GM19452 (cell line): ENCODE results near the gene ZSWIM8.
"Not testable (repeated sequence)": the region's sequence is repeated elsewhere in the genome, so short reads cannot be mapped to it uniquely, and the experiment has no call there.

ENCODE experiments used
- ATAC-seq: cut with Tn5 transposase; IDR thresholded peaks from one replicate; pipeline ENCODE4 v1.9.1; 2021; ENCODE audit not compliant: unreplicated experiment

The ZSWIM8 gene

DNA sequence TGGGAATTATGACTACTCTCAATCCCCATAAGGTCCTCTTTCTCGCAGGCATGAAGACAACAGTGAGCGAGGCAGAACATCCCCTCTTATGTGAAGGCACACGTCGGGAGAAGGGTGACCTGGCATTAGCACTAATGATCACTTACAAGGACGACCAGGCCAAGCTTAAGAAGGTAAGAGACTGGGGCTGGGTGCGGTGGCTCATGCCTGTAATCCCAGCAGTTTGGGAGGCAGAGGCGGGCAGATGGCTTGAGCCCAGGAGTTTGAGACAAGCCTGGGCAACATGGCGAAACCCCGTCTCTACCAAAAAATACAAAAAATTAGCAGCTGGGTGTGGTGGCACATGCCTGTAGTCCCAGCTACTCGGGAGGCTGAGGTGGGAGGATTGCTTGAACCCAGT is 10.1 kb downstream of the ZSWIM8 start:
- ATAC-seq, result not testable (repeated sequence)

DNA sequence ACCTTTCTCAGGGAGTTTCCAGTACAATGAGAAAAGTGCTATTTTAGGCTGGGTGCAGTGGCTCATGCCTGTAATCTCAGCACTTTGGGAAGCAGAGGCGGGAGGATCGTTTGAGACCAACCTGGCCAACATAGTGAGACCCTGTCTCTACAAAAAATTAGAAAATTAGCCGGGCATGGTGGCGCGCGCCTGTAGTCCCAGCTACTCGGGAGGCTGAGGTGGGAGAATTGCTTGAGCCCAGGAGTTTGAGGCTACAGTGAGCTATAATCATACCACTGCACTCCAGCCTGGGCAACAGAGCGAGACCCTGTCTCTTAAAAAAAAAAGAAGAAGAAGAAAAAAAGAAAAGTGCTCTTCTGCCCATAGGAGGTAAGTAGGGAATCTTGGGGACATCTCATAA is 10.6 kb downstream of the ZSWIM8 start:
- ATAC-seq, result not testable (repeated sequence)

DNA sequence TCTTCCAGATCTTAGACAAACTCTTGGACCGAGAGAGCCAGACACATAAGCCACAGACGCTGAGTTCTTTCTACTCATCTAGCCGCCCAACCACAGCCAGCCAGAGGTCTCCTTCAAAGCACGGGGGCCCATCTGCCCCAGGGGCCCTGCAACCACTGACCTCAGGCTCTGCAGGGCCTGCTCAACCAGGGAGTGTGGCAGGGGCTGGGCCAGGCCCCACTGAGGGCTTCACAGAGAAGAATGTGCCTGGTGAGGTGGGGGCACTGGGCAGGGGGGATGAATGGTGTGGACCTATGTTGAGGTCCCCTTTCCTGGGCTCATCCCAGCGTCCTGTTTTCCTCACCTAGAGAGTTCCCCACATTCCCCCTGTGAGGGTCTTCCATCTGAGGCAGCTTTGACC is 11.4 kb downstream of the ZSWIM8 start:
- ATAC-seq, result no peak

DNA sequence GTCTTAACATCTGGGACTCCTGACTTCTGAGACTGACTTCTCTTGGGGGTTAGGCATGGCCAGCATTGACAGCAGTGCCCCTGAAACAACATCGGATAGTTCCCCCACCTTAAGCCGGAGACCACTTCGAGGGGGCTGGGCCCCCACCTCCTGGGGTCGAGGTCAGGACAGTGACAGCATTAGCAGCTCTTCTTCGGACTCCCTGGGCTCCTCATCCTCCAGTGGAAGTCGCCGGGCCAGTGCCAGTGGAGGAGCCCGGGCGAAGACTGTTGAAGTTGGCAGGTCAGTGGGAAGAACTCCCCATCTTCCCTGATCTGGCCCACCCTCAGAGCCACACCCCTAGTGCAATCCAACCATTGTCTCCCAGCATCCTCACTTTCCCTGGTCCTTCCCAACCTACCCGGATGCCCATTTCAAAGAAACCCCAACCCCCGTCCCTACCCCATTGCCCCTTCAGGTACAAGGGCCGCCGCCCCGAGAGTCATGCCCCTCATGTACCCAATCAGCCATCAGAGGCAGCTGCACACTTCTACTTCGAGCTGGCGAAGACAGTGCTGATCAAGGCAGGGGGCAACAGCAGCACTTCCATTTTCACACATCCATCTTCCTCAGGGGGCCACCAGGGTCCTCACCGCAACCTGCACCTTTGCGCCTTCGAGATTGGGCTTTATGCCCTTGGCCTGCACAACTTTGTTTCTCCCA is 12.1 kb downstream of the ZSWIM8 start:
- ATAC-seq, result no peak

DNA sequence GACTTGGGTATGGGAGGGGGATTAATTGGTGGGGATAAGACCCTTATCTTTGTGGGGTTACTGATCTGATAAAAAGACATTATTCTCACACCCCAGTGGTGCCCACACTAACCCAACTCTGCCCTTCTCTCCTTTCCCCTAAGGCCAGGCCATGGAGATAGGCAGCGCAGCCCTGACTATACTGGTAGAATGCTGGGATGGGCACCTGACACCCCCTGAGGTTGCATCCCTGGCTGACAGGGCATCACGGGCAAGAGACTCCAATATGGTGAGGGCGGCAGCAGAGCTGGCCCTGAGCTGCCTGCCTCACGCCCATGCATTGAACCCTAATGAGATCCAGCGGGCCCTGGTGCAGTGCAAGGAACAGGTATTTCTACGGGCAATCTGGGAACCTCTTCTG is 12.7 kb downstream of the ZSWIM8 start:
- no peak for ATAC-seq

DNA sequence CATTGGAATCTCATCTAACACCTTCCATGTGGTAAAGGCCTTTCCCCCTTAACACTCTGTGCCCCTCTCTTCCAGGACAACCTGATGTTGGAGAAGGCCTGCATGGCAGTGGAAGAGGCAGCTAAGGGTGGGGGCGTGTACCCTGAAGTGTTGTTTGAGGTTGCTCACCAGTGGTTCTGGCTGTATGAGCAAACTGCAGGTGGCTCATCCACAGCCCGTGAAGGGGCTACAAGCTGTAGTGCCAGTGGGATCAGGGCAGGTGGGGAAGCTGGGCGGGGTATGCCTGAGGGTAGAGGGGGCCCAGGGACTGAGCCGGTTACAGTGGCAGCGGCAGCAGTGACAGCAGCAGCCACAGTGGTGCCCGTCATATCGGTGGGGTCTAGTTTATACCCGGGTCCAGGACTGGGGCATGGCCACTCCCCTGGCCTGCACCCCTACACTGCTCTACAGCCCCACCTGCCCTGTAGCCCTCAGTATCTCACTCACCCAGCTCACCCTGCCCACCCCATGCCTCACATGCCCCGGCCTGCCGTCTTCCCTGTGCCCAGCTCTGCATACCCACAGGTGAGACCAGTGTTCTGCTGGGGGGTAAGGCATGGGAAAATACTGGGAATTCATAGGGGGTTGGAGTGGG is 13.6 kb downstream of the ZSWIM8 start:
- ATAC-seq, result no peak

DNA sequence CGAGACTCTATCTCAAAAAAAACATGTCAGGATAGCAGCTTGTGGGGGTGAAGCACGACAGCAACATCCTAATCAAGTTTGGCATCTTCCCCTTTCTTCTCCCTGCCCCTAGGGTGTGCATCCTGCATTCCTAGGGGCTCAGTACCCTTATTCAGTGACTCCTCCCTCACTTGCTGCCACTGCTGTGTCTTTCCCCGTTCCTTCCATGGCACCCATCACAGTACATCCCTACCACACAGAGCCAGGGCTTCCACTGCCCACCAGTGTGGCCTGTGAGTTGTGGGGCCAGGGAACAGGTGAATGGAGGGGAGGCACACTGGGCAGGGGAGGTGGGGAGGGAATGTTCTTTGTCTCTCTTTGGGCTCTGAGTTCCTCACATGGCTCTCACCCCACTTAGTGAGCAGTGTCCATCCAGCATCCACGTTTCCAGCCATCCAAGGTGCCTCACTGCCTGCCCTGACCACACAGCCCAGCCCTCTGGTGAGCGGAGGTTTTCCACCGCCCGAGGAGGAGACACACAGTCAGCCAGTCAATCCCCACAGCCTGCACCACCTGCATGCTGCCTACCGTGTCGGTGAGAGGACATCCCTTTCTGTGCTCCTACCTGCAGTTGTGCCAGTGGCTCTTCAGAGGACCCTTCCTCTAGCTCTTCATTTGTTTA is 14.6 kb downstream of the ZSWIM8 start:
- no peak for ATAC-seq

DNA sequence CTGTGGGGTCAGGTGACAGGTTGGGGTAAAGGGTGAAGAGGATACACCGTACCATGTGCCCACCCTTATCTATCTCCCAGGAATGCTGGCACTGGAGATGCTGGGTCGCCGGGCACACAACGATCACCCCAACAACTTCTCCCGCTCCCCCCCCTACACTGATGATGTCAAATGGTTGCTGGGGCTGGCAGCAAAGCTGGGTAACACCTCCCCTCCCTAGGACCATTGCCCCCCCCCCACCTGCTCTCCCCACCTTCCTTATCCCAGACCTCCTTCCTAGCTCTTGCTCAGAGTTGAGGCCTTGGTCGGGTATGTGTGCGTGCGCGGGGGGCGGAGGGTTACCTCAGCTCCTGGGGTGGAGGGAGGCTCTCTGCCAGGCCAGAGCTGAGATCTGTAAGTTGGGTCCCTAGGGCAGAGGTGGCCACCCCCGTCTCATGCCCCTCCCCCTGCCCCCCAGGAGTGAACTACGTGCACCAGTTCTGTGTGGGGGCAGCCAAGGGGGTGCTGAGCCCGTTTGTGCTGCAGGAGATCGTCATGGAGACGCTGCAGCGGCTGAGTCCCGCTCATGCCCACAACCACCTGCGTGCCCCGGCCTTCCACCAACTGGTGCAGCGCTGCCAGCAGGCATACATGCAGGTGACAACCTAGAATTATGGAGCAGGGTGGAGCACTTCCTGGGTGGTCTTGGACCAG is 15.3 kb downstream of the ZSWIM8 start:
- ATAC-seq, result no peak

DNA sequence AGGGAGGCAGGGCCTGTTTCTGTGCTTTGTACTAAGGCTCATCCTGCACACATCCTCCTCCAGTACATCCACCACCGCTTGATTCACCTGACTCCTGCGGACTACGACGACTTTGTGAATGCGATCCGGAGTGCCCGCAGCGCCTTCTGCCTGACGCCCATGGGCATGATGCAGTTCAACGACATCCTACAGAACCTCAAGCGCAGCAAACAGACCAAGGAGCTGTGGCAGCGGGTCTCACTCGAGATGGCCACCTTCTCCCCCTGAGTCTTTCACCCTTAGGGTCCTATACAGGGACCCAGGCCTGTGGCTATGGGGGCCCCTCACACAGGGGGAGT is 15.8 kb downstream of the ZSWIM8 start:
- ATAC-seq, result no peak

DNA sequence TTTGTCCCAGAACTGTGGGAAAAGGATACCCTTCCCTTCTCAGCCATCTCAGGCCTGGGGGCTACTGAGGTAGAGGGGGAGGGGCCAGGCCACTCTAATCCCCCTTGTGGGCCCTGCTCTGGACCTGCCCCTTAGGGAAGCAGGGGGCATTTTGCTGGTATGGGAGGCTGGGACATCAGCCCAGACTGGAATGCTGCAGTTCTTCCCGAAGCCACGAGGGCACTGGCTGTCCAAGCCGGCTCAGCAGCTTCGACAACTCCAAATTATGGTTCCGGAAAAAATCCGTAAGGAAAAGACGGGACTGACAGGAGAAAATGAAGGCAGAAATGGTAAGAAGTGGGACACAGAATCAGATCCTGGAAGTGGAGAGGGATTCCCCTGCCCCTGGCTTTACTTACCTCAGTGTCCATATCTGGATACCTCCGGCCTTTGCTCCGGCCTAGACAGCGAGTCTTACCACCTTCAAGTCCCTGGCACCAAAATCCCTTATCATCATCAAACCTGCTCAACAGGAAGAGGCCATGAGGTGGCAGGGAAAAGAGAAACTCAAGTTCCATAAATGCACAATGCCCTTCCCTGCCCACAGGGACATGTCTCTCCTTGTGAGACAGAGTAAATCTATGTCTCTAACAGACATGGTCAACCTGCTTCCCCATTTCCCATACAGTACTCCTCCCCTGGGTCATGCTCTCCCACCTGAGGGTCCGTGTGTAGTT is 17.0 kb downstream of the ZSWIM8 start:
- ATAC-seq, result no peak

DNA sequence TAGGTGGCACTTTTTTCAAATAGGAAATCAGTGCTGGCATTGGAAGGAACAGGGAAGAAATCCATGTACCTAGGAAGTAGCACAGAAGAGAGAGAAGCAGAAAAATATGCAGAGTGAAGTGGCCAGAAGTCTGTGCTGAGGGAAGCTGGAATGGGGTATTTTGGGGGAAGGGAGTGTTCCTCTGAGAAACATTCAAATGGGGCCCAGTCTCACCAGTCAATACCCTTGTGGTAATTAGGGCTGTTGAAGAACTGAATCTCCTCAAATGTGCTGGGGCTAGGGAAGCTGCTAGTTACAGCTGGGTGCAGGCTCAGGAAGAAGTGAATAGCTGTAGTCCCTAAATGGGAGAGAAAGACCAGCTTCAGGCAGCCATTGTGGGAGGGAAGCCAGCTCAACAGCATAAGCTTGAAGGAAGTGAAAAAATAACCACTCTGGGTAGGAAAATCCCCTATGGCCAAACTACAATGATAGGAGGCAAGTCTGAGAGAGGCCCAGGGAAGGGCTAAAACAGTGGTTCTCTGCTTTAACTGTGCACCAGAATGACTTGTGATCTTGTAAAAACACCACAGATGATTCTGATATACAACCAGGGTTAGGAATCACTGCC is 18.4 kb downstream of the ZSWIM8 start:
- no peak for ATAC-seq

DNA sequence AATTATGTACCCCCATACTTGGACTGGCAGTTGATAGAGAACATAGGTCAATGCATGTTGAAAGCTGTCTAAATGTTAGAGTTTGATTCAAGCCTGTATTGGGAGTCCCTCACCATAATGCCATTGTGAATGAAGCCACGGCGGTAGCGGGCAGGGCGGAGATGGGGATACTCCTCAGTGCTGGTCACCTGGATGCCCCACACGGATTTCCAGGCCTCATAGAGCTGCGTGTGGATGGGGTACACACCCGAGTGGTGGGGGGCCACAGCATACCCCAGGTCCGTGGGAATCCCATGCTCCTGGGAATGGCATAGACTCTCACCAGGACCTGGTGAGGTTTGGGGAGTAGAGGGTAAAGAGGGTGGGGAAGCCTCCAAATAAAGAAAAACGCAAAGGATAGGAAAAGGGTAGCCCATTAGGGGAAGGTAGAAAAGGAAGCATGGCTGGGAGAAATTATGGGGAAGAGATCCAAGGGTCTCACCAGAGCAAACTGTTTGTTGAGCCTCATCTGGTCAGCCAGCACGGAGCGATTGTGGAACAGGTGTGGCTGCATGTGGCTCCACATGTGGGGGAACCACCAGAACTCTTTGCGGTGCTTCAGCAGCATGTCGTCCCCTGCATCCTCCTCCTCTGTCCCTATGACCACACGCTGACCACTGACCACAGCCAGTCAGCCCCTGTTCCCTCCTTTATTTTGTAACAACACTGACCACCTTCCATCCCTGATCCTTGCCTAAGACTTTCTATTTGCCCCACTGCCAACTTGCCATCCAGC is 21.0 kb downstream of the ZSWIM8 start:
- no peak for ATAC-seq

DNA sequence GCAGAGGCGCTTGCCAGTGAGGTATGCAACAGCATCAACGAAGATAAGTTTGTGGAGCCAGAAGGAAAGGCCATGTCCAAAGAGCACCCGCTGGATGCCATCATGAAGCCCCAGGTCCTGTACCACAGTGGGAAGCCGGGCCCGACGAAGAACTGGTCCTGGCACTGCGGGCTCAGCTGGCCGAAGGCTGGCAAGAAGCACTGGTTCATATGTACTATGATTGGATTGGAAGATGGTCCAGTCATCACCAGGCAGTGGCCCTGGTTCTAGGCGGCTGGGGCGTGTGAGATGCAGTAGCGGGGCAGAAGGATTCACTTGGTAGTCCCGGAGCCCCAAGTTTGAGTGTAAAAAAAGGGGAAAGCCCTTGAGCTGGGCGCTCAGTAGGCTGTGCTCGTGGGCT is 22.1 kb downstream of the ZSWIM8 start:
- no peak for ATAC-seq

DNA sequence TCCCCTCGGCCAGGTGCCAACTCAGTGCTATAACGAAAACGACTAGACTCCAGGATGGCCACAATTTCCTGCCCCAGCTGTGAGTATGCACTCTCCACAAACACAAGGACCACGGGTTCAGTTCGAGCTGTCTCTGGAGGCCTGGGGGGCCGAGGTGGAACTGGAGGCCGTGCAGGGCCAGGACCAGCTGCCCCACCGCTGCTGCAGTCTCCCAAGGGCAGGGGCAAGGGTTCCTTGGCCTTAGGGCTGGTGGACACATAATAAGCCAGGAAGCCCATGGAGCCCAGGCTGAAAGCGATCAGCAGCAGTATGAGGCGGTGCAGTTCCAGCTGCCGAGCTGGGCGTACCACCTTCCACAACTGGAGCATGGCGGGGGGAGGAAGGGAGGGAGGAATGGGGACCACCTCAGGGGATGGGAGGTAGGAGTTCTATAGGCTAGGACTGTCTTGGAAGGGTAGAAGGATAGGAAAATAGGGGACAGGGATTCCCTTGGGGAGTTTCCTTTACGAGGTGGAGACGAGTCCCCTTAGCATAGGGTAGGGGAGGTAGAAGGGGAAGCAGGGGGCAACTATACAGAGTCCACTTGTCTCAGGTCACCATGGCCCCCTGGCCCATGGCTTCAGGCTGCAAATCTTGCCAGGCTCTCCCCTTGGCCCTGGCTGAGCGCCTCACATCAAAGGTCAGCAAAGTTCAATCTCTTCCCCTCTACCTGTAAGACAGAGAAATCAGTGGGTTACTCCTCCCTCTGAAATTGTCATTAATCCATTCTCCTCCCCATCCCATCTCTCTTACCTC is 22.8 kb downstream of the ZSWIM8 start:
- no peak for ATAC-seq

DNA sequence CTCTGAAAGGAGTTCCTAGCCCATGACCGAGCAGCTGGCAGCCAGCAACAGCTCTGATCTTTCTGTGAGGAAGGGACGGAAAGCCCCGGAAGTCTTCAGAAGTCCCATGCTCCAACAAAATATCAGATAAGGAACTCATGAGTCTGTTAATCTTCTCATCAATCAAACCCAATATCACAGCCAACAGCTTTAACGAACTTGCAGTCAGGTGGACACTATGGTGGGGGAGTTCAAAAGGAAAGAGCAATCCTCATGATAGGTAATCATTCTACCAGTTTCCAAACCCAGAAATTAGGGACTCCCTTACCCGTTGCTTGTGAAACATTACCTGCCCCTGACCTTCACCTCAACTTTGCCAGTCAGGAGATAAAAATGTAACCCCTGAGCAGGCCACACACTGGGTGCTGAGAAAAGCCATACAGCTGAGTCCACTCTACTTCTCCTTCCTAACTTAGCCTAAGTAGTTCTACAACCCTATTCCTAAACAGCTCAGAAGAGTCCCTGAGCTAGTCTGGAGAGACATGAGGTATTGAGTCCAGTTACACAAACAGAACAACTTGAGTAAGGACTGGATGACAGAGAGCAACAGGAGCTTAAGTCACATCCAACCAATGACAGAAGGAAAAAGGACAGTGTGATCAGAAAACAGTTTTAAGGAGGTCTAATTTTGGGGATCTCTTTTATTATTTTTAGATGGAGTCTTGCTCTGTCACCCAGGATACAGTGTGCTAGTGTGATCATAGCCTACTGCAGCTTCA is 23.8 kb downstream of the ZSWIM8 start:
- ATAC-seq, result no peak

DNA sequence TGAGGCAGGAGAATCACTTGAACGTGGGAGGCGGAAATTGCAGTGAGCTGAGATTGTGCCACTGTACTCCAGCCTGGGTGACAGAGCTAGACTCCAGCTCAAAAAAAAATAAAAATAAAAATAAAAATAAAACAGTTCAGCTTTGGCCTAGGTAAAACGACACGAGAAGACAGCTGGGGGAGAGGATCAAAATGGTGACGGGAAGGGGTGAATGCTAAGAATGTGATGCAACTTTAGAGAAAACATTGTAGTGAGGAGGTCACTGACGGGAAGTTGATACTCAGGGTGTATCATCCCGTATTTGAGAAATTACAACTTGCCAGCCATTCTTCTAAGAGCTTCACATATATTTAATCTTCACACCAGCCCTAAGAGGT is 24.9 kb downstream of the ZSWIM8 start:
- no peak for ATAC-seq

DNA sequence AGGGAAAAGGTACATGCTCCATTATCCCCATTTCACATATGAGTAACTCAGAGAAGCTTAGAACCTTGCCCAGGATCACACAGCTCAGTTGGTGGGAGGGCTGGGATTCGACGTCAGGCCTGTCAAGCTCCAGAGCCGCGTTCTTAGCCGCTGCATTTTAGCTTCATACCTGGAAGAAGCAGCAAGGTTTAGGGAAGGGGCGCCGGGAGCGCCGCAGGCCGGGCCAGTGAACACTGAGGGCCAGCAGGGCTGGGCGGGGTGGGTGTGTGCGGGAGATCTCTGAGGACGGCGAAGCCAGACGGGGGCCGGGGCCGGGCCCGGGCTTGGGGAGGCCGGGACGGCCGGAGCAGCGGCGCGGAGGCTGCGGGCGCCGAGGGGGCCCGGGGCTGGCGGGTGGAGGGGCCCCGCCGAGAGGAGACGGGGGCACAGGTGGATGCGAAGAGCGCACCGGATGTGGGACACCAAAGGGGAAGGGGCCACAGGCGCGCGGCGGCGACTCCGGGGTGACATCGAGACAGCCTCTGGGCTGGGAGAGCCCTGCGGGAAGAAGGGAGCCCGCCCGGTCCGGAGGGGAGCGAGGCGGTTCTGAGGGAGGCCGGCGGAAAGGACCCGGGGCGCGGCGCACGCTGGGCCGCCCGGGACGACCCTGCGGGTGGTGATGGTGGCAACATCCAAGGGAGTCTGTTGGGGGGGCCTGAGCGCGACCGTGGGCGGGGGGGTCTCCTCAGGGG is 25.5 kb downstream of the ZSWIM8 start:
- ATAC-seq, result peak; percentile 21

DNA sequence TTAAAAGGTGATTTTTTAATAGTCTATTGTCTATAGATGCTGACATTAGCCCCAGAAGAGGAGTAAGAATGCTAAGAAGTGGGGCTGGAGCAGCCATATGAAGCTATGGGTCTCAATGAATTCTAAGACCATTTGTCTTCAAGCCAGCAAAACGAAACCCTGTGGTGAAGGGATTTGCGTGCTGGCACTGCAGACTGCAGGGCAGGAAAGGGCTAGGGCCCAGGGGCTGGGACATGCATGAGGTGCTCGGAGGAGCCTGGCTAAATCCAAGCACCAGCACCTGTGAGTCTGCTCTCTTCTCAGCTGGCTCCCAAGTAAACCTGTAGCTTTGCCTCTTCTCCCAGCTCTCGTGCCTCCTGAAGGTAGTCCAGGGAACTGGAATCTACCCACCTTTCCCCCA is 27.3 kb downstream of the ZSWIM8 start:
- ATAC-seq, result no peak
